Smooth muscle cell of trachea (primary cell): Measurements from ENCODE around the gene B3GALT4. TPM values are rescaled to one million over a fixed set of nuclear protein-coding genes. Genes with fewer than 3 reads are reported as not detected.

ENCODE experiments used
- total RNA-seq: library from RNA; depleted of rRNA; stranded (reverse); fragments of >200 nt; gene quantifications from 2 replicates; pipeline ENCODE4 v1.2.1, GENCODE V29; 2014

B3GALT4 gene
- total RNA-seq, result 12.5 and 18.0 TPM in 2 replicates

GRCh38 chr6:33276864-33277662, at the start of gene B3GALT4:
TSS of gene B3GALT4 (plus strand) at chr6:33277123. CDS start at chr6:33277420, 297 bp downstream.

GRCh38 chr6:33271468-33272274, 5.3 kb upstream of the B3GALT4 start, which contains the start of the genes RPS18 and VPS52:
TSS of gene RPS18 (plus strand) at chr6:33272075. CDS start at chr6:33272120, 45 bp downstream.
TSS of gene VPS52 (minus strand) at chr6:33271876. CDS start at chr6:33271675, 201 bp downstream.

GRCh38 chr6:33288921-33289783, 12.2 kb downstream of the B3GALT4 start, which contains the start of the genes PFDN6 and WDR46:
TSS of gene PFDN6 (plus strand) at chr6:33289601. CDS start at chr6:33289857, 256 bp downstream.
TSS of gene WDR46 (minus strand) at chr6:33289239. CDS start at chr6:33289170, 69 bp downstream.

GRCh38 chr6:33298773-33299236, 21.9 kb downstream of the B3GALT4 start, which contains the start of gene RGL2:
TSS of gene RGL2 (minus strand) at chr6:33298942. CDS start at chr6:33298610, 332 bp downstream.

GRCh38 chr6:33313709-33314514, 37.0 kb downstream of the B3GALT4 start, which contains the start of gene TAPBP:
TSS of gene TAPBP (minus strand) at chr6:33314078. CDS start at chr6:33314041, 37 bp downstream.

GRCh38 chr6:33317669-33318425, 40.9 kb downstream of the B3GALT4 start, which contains the start of gene ZBTB22:
TSS of gene ZBTB22 (minus strand) at chr6:33317744. CDS start at chr6:33316916, 828 bp downstream.

Other genes starting within 250 kb of the B3GALT4 start
- 1.7 and 2.8 TPM in 2 replicates for gene HLA-DPA1, start 203.5 kb upstream of the B3GALT4 start, total RNA-seq
- gene HLA-DPB1, start 201.1 kb upstream of the B3GALT4 start, total RNA-seq, result 1.8 and 10.0 TPM in 2 replicates
- 0.15 and 1.2 TPM in 2 replicates for gene COL11A2, start 84.7 kb upstream of the B3GALT4 start, total RNA-seq
- 28.2 and 36.4 TPM in 2 replicates for gene RXRB, start 76.5 kb upstream of the B3GALT4 start, total RNA-seq
- 126 and 152 TPM in 2 replicates for gene SLC39A7, start 76.3 kb upstream of the B3GALT4 start, total RNA-seq
- gene HSD17B8, start 72.5 kb upstream of the B3GALT4 start, total RNA-seq, result 11.1 and 11.6 TPM in 2 replicates
- 31.4 and 52.9 TPM in 2 replicates for gene RING1, start 68.6 kb upstream of the B3GALT4 start, total RNA-seq
- 42.0 and 42.8 TPM in 2 replicates for gene VPS52, start 5.2 kb upstream of the B3GALT4 start, total RNA-seq
- 3,088 and 3,156 TPM in 2 replicates for gene RPS18, start 5.0 kb upstream of the B3GALT4 start, total RNA-seq
- 69.3 and 86.5 TPM in 2 replicates for gene WDR46, start 12.1 kb downstream of the B3GALT4 start, total RNA-seq
- gene PFDN6, start 12.5 kb downstream of the B3GALT4 start, total RNA-seq, result 26.6 and 51.3 TPM in 2 replicates
- gene RGL2, start 21.8 kb downstream of the B3GALT4 start, total RNA-seq, result 29.2 and 41.7 TPM in 2 replicates
- 54.8 and 136 TPM in 2 replicates for gene TAPBP, start 37.0 kb downstream of the B3GALT4 start, total RNA-seq
- 18.0 and 25.8 TPM in 2 replicates for gene ZBTB22, start 40.6 kb downstream of the B3GALT4 start, total RNA-seq
- gene DAXX, start 45.8 kb downstream of the B3GALT4 start, total RNA-seq, result 41.7 and 65.6 TPM in 2 replicates
- 1.8 and 36.2 TPM in 2 replicates for gene KIFC1, start 114.7 kb downstream of the B3GALT4 start, total RNA-seq
- gene PHF1, start 133.9 kb downstream of the B3GALT4 start, total RNA-seq, result 23.9 and 27.0 TPM in 2 replicates
- gene CUTA, start 141.0 kb downstream of the B3GALT4 start, total RNA-seq, result 125 and 147 TPM in 2 replicates
- gene SYNGAP1, start 142.9 kb downstream of the B3GALT4 start, total RNA-seq, result 8.0 and 10.8 TPM in 2 replicates
- 5.1 and 5.3 TPM in 2 replicates for gene ZBTB9, start 177.5 kb downstream of the B3GALT4 start, total RNA-seq